GM23338 (cell line): ENCODE results near the gene KRTAP9-6. TPM values are rescaled to one million over a fixed set of nuclear protein-coding genes. Genes with fewer than 3 reads are reported as not detected.

Experiments
- ATAC-seq: fragments of 200-7000 bp; cut with Tn5 transposase; 3 replicates; pipeline ENCODE4 v1.9.1; 2020
- DNase-seq: peaks from one replicate; pipeline ENCODE4 v3.0.0-alpha.2; 2015; ENCODE audit warnings: low spot score
- H2AFZ ChIP-seq: fragments of 200-600 bp; sonication (generic); 2 replicates; pipeline ENCODE4 v1.8.0; 2016; ENCODE audit warnings: antibody characterized with exemption, mild to moderate bottlenecking, moderate library complexity
- H3F3A ChIP-seq: fragments of 200-600 bp; sonication (generic); replicated peaks from 2 replicates; pipeline ENCODE4 v1.8.0; 2017; ENCODE audit warnings: antibody characterized with exemption, mixed run types, low read depth
- H3K27ac ChIP-seq: fragments of 200-600 bp; sonication (generic); 2 replicates; pipeline ENCODE4 v1.6.1; 2016; ENCODE audit warnings: low read depth
- H3K27me3 ChIP-seq: fragments of 200-600 bp; sonication (generic); 2 replicates; pipeline ENCODE4 v1.8.0; 2016; ENCODE audit warnings: mild to moderate bottlenecking, mixed run types, moderate library complexity; ENCODE audit not compliant: insufficient read depth
- H3K36me3 ChIP-seq: fragments of 200-600 bp; sonication (generic); 2 replicates; pipeline ENCODE4 v1.8.0; 2016; ENCODE audit warnings: mild to moderate bottlenecking; ENCODE audit not compliant: insufficient read depth
- H3K4me1 ChIP-seq: fragments of 200-600 bp; sonication (generic); 2 replicates; pipeline ENCODE4 v1.8.0; 2016; ENCODE audit warnings: mild to moderate bottlenecking, moderate library complexity; ENCODE audit not compliant: insufficient read depth
- H3K4me2 ChIP-seq: fragments of 200-600 bp; sonication (generic); 2 replicates; pipeline ENCODE4 v1.7.1; 2017; ENCODE audit warnings: mixed run types
- H3K4me3 ChIP-seq: fragments of 200-600 bp; sonication (generic); 2 replicates; pipeline ENCODE4 v1.6.1; 2016; ENCODE audit warnings: mixed run types
- H3K79me2 ChIP-seq: fragments of 200-600 bp; sonication (generic); replicated peaks from 2 replicates; pipeline ENCODE4 v1.8.0; 2017; ENCODE audit warnings: mild to moderate bottlenecking; ENCODE audit not compliant: insufficient read depth
- H3K9me2 ChIP-seq: fragments of 200-600 bp; sonication (generic); 2 replicates; pipeline ENCODE4 v1.8.0; 2017; ENCODE audit not compliant: insufficient read depth
- H4K20me1 ChIP-seq: fragments of 200-600 bp; sonication (generic); replicated peaks from 2 replicates; pipeline ENCODE4 v1.8.0; 2017; ENCODE audit warnings: mild to moderate bottlenecking; ENCODE audit not compliant: insufficient read depth
- H3K27ac Mint-ChIP-seq: 2 replicates; pipeline ENCODE4 v1.8.0; 2020; ENCODE audit warnings: inconsistent platforms, mild to moderate bottlenecking, moderate library complexity, mixed read lengths
- H3K27me3 Mint-ChIP-seq: 3 replicates; pipeline ENCODE4 v1.8.0; 2022; ENCODE audit warnings: low read depth, mild to moderate bottlenecking, moderate library complexity, mixed read lengths, inconsistent platforms; ENCODE audit not compliant: insufficient read depth, poor library complexity
- H3K36me3 Mint-ChIP-seq: 3 replicates; pipeline ENCODE4 v1.8.0; 2021; ENCODE audit warnings: low read depth, mild to moderate bottlenecking, inconsistent platforms, moderate library complexity, mixed read lengths
- H3K4me1 Mint-ChIP-seq: 3 replicates; pipeline ENCODE4 v1.8.0; 2020; ENCODE audit warnings: mild to moderate bottlenecking, inconsistent platforms, mixed read lengths
- H3K4me3 Mint-ChIP-seq: 3 replicates; pipeline ENCODE4 v1.8.0; 2021; ENCODE audit warnings: moderate library complexity, mild to moderate bottlenecking, inconsistent platforms, mixed read lengths
- H3K9me3 Mint-ChIP-seq: 3 replicates; pipeline ENCODE4 v1.8.0; 2020; ENCODE audit warnings: moderate library complexity, mild to moderate bottlenecking, inconsistent platforms, mixed read lengths
- EZH2 ChIP-seq: fragments of 200-600 bp; sonication (generic); IDR thresholded peaks from one replicate; pipeline ENCODE4 v1.8.0; 2017; ENCODE audit warnings: antibody characterized with exemption, mild to moderate bottlenecking, low read depth; ENCODE audit not compliant: unreplicated experiment
- EZH2phosphoT487 ChIP-seq: fragments of 200-600 bp; sonication (generic); IDR thresholded peaks from one replicate; pipeline ENCODE4 v1.8.1; 2018; ENCODE audit warnings: antibody characterized with exemption; ENCODE audit not compliant: unreplicated experiment
- JUNB ChIP-seq: IDR thresholded peaks from one replicate; pipeline ENCODE4 v1.6.1; 2016; ENCODE audit warnings: antibody characterized with exemption; ENCODE audit not compliant: unreplicated experiment
- NANOG ChIP-seq: IDR thresholded peaks from 2 replicates; pipeline ENCODE4 v1.6.1; 2016; ENCODE audit warnings: antibody characterized with exemption, borderline replicate concordance
- POLR2AphosphoS5 ChIP-seq: IDR thresholded peaks from 2 replicates; pipeline ENCODE4 v1.6.1; 2016; ENCODE audit warnings: antibody characterized with exemption, low read depth
- STAT1 ChIP-seq: IDR thresholded peaks from one replicate; pipeline ENCODE4 v1.6.1; 2016; ENCODE audit warnings: antibody characterized with exemption; ENCODE audit not compliant: unreplicated experiment
- ZNF114 ChIP-seq: fragments of 250-450 bp; sonication (Bioruptor Pico); IDR thresholded peaks from 2 replicates; pipeline ENCODE4 v1.5.0; 2020; ENCODE audit warnings: mild to moderate bottlenecking, moderate library complexity
- ZNF331 ChIP-seq: fragments of 250-450 bp; sonication (Bioruptor Pico); IDR thresholded peaks from 2 replicates; pipeline ENCODE4 v1.5.0; 2020; ENCODE audit warnings: low read depth, mild to moderate bottlenecking, moderate library complexity
- polyA plus RNA-seq: library from polyadenylated mRNA; unstranded; fragments of >200 nt; fragmentation: Nextera tagmentation; extraction: Ambion mirVana; gene quantifications from 2 replicates; pipeline ENCODE4 v1.2.1, GENCODE V29; 2016
- total RNA-seq: library from RNA; depleted of rRNA; stranded (reverse); fragments of >200 nt; shearing (Covaris generic); gene quantifications from 2 replicates; pipeline ENCODE4 v1.2.3, GENCODE V29; 2014
- TF ChIP-seq, protein P1 (sequence below), 2 experiments: fragments of 200-600 bp in 1 of 2; sonication (generic) in 1 of 2; conservative IDR thresholded peaks; 2 replicates each; pipeline versions ENCODE4 v1.5.1 to v1.6.1; 2016 to 2017; ENCODE audit warnings: antibody characterized with exemption in 2 of 2, low read depth in 2 of 2, mild to moderate bottlenecking in 2 of 2, moderate library complexity in 1 of 2
- TF ChIP-seq, protein P2 (sequence below): IDR thresholded peaks from one replicate; pipeline ENCODE4 v1.6.1; 2018; ENCODE audit warnings: antibody characterized with exemption; ENCODE audit not compliant: unreplicated experiment
- TF ChIP-seq, protein P3 (sequence below): IDR thresholded peaks from 2 replicates; pipeline ENCODE4 v1.6.1; 2016; ENCODE audit warnings: antibody characterized with exemption

Gene KRTAP9-6
- total and polyA plus RNA-seq, 2 experiments from 2014 or later = not detected

DNA sequence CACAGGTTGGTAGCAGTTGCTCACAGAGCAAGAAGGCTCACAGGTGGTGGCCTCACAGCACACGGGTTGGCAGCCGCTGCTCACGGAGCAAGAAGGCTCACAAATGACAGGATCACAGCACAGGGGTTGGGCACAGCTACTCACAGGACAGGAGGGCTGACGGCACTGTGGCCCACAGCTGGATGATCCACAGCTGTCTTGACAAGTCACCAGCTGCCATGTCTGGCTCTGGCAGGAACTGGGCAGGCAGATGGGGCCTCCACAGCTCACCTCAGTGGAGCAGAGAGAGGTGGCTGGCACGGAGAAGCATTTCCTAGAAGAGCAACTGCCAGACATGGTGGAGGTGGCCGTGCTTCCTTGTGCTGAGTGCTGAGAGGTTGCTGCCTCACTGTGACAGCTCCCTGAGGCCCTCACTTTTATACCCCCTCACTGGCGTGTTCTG, 43.8 kb downstream of the KRTAP9-6 start, which contains the start of gene KRTAP16-1:
KRTAP16-1 (minus strand) TSS at position 392 of the 442 bp plus-strand sequence; CDS start at position 336, 56 bp downstream.
- H3K36me3 Mint-ChIP-seq = no peaks in the 10 kb centered on the region
- Histone ChIP-seq H3K4me2 (no peak within 1 kb of the TSS), H3K27ac (no peak within 1 kb of the TSS), H2AFZ (no peak within 1 kb of the TSS), H3F3A (no peaks in the 10 kb centered on the region), H3K79me2 (no peaks in the 10 kb centered on the region), H3K4me1 (no peaks in the 10 kb centered on the region), H4K20me1 (no peaks in the 10 kb centered on the region), H3K36me3 (no peaks in the 10 kb centered on the region), H3K27me3 (no peaks in the 10 kb centered on the region), H3K9me2 (no peaks in the 10 kb centered on the region), H3K4me3 (no peak within 1 kb of the TSS)
- H3K27me3 Mint-ChIP-seq = peaks cover 6% of the 10 kb centered on the region
- peaks cover 2% of the 10 kb centered on the region; the same call in 1 of the 3 replicates for H3K9me3 Mint-ChIP-seq
- no peak within 1 kb of the TSS for H3K4me3 Mint-ChIP-seq
- H3K4me1 Mint-ChIP-seq = no peaks in the 10 kb centered on the region; the same call in 2 of the 3 replicates
- H3K27ac Mint-ChIP-seq = no peak within 1 kb of the TSS
- TF ChIP-seq JUNB = no peak
- no peak for TF ChIP-seq NANOG
- TF ChIP-seq ZNF114 (CRISPR knock-in tag) = no peak
- DNase-seq = no peak
- no peak for ATAC-seq

DNA sequence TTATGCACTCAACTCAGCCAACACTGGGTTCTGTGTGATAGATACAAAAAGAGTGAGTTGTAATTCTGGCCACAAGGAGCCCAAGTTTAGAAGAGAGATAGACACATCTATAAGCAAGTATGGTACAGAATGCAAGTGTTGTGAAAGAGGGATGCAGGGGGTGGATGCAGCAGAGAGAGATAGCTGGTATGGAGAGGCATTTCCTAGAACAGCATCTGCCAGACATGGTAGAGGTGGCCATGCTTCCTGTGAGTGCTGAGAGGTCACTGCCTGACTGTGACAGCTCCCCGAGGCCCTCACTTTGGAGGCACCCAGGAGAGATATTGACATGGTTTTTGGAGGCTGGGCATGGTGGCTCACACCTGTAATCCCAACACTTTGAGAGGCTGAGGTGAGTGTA, 45.9 kb downstream of the KRTAP9-6 start:
- no peaks in the 10 kb centered on the region for H4K20me1 ChIP-seq
- H3K4me1 ChIP-seq = no peaks in the 10 kb centered on the region
- H3K4me2 ChIP-seq = no peak overlapping the region
- ATAC-seq (no peak), DNase-seq (no peak)
- no peaks in the 10 kb centered on the region; the same call in 2 of the 3 replicates for H3K4me1 Mint-ChIP-seq
- no peaks in the 10 kb centered on the region for H3K36me3 ChIP-seq
- H3K36me3 Mint-ChIP-seq = no peaks in the 10 kb centered on the region
- no peak overlapping the region for H3K4me3 Mint-ChIP-seq
- no peaks in the 10 kb centered on the region for H3K27me3 ChIP-seq
- H2AFZ ChIP-seq = no peak overlapping the region
- H3K27ac Mint-ChIP-seq = no peak overlapping the region
- no peak for TF ChIP-seq ZNF331 (CRISPR knock-in tag)
- no peak for TF ChIP-seq EZH2
- TF ChIP-seq EZH2phosphoT487 = no peak
- H3K27me3 Mint-ChIP-seq = peaks cover 7% of the 10 kb centered on the region
- H3K27ac ChIP-seq = no peak overlapping the region
- H3K79me2 ChIP-seq = no peaks in the 10 kb centered on the region
- peaks cover 2% of the 10 kb centered on the region; the same call in 1 of the 3 replicates for H3K9me3 Mint-ChIP-seq
- H3K9me2 ChIP-seq = no peaks in the 10 kb centered on the region
- H3K4me3 ChIP-seq = no peak overlapping the region
- H3F3A ChIP-seq = no peaks in the 10 kb centered on the region

DNA sequence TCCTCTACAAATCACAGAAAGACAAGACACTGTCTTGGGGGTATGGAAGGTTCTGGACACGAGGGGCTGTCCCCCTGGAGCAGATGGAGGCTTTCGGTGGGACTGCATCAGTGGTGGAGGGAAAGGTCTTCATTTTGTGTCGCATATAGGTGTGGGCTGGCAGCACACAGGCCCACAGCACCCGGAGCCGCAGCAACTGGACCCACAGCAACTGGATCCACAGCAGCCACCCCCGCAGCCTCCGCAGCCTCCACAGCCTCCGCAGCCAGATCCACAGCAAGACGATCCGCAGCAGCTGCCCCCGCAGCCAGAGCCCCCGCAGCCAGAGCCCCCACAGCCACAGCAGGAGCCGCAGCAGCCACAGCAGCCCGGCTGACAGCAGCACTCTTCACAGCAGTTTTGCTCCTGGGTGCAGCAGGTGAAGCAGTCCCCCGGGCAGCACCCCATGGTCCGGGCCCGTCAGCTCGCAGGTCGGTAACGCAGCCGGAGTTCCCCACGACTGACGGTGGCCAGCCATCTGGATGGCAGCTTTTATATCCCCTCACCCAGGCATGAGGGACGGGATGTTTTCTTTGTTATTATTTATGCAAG, 50.1 kb downstream of the KRTAP9-6 start, which contains the start of gene KRTAP17-1:
KRTAP17-1 (minus strand) TSS at position 507 of the 591 bp plus-strand sequence; CDS start at position 447, 60 bp downstream.
- H2AFZ ChIP-seq = 0 out of 2 replicates have a peak within 1 kb of the TSS, but pooled peaks have one; percentile 43
- H4K20me1 ChIP-seq = no peaks in the 10 kb centered on the region
- no peak for ATAC-seq
- DNase-seq = no peak
- H3K27me3 ChIP-seq = no peaks in the 10 kb centered on the region
- no peak within 1 kb of the TSS; the same call in 1 of the 2 replicates for H3K27ac Mint-ChIP-seq
- no peak within 1 kb of the TSS for H3K27ac ChIP-seq
- no peak within 1 kb of the TSS for H3K4me3 ChIP-seq
- H3K9me3 Mint-ChIP-seq = peaks cover 11% of the 10 kb centered on the region; the same call in 2 of the 3 replicates
- peaks cover 6% of the 10 kb centered on the region for H3K27me3 Mint-ChIP-seq
- H3K36me3 ChIP-seq = no peaks in the 10 kb centered on the region
- no peak for TF ChIP-seq EZH2
- TF ChIP-seq EZH2phosphoT487 = no peak
- TF ChIP-seq NANOG = no peak
- no peak for TF ChIP-seq STAT1
- TF ChIP-seq, protein P1, sequence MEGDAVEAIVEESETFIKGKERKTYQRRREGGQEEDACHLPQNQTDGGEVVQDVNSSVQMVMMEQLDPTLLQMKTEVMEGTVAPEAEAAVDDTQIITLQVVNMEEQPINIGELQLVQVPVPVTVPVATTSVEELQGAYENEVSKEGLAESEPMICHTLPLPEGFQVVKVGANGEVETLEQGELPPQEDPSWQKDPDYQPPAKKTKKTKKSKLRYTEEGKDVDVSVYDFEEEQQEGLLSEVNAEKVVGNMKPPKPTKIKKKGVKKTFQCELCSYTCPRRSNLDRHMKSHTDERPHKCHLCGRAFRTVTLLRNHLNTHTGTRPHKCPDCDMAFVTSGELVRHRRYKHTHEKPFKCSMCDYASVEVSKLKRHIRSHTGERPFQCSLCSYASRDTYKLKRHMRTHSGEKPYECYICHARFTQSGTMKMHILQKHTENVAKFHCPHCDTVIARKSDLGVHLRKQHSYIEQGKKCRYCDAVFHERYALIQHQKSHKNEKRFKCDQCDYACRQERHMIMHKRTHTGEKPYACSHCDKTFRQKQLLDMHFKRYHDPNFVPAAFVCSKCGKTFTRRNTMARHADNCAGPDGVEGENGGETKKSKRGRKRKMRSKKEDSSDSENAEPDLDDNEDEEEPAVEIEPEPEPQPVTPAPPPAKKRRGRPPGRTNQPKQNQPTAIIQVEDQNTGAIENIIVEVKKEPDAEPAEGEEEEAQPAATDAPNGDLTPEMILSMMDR (conservative IDR thresholded peaks at IDR 0.05; ENCODE audit: low read depth in 2 of 2) = no peak
- no peak for TF ChIP-seq ZNF331 (CRISPR knock-in tag)
- no peak for TF ChIP-seq ZNF114 (CRISPR knock-in tag)
- no peak for TF ChIP-seq JUNB
- TF ChIP-seq, protein P2, sequence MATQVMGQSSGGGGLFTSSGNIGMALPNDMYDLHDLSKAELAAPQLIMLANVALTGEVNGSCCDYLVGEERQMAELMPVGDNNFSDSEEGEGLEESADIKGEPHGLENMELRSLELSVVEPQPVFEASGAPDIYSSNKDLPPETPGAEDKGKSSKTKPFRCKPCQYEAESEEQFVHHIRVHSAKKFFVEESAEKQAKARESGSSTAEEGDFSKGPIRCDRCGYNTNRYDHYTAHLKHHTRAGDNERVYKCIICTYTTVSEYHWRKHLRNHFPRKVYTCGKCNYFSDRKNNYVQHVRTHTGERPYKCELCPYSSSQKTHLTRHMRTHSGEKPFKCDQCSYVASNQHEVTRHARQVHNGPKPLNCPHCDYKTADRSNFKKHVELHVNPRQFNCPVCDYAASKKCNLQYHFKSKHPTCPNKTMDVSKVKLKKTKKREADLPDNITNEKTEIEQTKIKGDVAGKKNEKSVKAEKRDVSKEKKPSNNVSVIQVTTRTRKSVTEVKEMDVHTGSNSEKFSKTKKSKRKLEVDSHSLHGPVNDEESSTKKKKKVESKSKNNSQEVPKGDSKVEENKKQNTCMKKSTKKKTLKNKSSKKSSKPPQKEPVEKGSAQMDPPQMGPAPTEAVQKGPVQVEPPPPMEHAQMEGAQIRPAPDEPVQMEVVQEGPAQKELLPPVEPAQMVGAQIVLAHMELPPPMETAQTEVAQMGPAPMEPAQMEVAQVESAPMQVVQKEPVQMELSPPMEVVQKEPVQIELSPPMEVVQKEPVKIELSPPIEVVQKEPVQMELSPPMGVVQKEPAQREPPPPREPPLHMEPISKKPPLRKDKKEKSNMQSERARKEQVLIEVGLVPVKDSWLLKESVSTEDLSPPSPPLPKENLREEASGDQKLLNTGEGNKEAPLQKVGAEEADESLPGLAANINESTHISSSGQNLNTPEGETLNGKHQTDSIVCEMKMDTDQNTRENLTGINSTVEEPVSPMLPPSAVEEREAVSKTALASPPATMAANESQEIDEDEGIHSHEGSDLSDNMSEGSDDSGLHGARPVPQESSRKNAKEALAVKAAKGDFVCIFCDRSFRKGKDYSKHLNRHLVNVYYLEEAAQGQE = no peak
- TF ChIP-seq, protein P3, sequence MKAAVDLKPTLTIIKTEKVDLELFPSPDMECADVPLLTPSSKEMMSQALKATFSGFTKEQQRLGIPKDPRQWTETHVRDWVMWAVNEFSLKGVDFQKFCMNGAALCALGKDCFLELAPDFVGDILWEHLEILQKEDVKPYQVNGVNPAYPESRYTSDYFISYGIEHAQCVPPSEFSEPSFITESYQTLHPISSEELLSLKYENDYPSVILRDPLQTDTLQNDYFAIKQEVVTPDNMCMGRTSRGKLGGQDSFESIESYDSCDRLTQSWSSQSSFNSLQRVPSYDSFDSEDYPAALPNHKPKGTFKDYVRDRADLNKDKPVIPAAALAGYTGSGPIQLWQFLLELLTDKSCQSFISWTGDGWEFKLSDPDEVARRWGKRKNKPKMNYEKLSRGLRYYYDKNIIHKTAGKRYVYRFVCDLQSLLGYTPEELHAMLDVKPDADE = no peak
- TF ChIP-seq POLR2AphosphoS5 = no peak
- no peak within 1 kb of the TSS for H3K4me2 ChIP-seq
- H3K4me1 ChIP-seq = no peaks in the 10 kb centered on the region
- no peaks in the 10 kb centered on the region for H3F3A ChIP-seq
- H3K4me1 Mint-ChIP-seq = no peaks in the 10 kb centered on the region; the same call in 2 of the 3 replicates
- H3K36me3 Mint-ChIP-seq = peaks cover 6% of the 10 kb centered on the region; the same call in 1 of the 3 replicates
- H3K9me2 ChIP-seq = no peaks in the 10 kb centered on the region
- H3K79me2 ChIP-seq = no peaks in the 10 kb centered on the region
- H3K4me3 Mint-ChIP-seq = no peak within 1 kb of the TSS
